Heart left ventricle (tissue), 16 donors: ENCODE results near the gene INPPL1. TPM values are rescaled to one million over a fixed set of nuclear protein-coding genes. Genes with fewer than 3 reads are reported as not detected.

Experiments used
- ATAC-seq, 4 donors: fragments of 200-7000 bp; cut with Tn5 transposase; one replicate each; pipeline ENCODE4 v1.9.1; 2020 to 2022; ENCODE audit warnings: moderate library complexity in 4 of 4, mild to moderate bottlenecking in 3 of 4, moderate number of reproducible peaks in 1 of 4
- DNase-seq, 5 donors: peaks; one replicate each; pipeline ENCODE4 v3.0.0-alpha.2; 2020
- H3K27ac ChIP-seq, 12 donors: fragments of 200-600 bp; sonication (generic) in 4 of 12; one replicate each; pipeline versions ENCODE4 v1.5.0 to v1.8.0; 2016 to 2022; ENCODE audit warnings: mild to moderate bottlenecking in 2 of 12
- H3K27me3 ChIP-seq, 9 donors: fragments of 200-600 bp; sonication (generic) in 2 of 9; one replicate each; pipeline versions ENCODE4 v1.5.1 to v1.8.0; 2016 to 2022; ENCODE audit warnings: mild to moderate bottlenecking in 3 of 9
- H3K36me3 ChIP-seq, 9 donors: fragments of 200-600 bp; sonication (generic) in 2 of 9; one replicate each; pipeline versions ENCODE4 v1.5.0 to v1.8.0; 2018 to 2022; ENCODE audit warnings: mild to moderate bottlenecking in 2 of 9
- H3K4me1 ChIP-seq, 12 donors: fragments of 200-600 bp; sonication (generic) in 4 of 12; one replicate each; pipeline versions ENCODE4 v1.5.0 to v1.8.0; 2016 to 2022; ENCODE audit warnings: mild to moderate bottlenecking in 3 of 12
- H3K4me3 ChIP-seq, 12 donors: fragments of 200-600 bp; sonication (generic) in 4 of 12; one replicate each; pipeline versions ENCODE4 v1.5.0 to v1.8.0; 2017 to 2022; ENCODE audit warnings: mild to moderate bottlenecking in 9 of 12, moderate library complexity in 4 of 12
- H3K9me3 ChIP-seq, 12 donors: fragments of 200-600 bp; sonication (generic) in 4 of 12; one replicate each; pipeline versions ENCODE4 v1.5.0 to v1.8.0; 2016 to 2022; ENCODE audit warnings: mild to moderate bottlenecking in 1 of 12
- POLR2A ChIP-seq, 2 donors: fragments of 450-650 bp; IDR thresholded peaks; one replicate each; pipeline ENCODE4 v1.6.1; 2017; ENCODE audit warnings: antibody characterized with exemption in 2 of 2, mild to moderate bottlenecking in 2 of 2, moderate library complexity in 2 of 2
- WGBS, 4 donors: extraction: QIAGEN DNeasy Blood & Tissue Kit in 2 of 4; methylation state at CpG; one replicate each; pipeline versions ENCODE4 v1.1.5 to v1.1.7; 2013 to 2018; 5-methylcytosine and 5-hydroxymethylcytosine counted together
- intact Hi-C, 10 donors: fragments of 100-400 bp; cut with DNase I; formaldehyde crosslinking; loops; one replicate each; pipeline versions ENCODE4 v1.11.1 to v1.14.2; 2022
- polyA plus RNA-seq, 2 donors: library from polyadenylated mRNA; stranded (reverse); fragments of 200-250 nt; gene quantifications; one replicate each; pipeline ENCODE4 v1.2.3, GENCODE V29; 2013
- total RNA-seq, 9 donors: library from RNA; depleted of rRNA in 2 of 9; stranded (reverse); fragments of >200 nt in 2 of 9; fragmentation: NEBNext Ultra II Directional in 3 of 9; extraction: Animal tissue kit (Norgen Biotek cat#: 25700) in 3 of 9; gene quantifications; one replicate each; pipeline versions ENCODE4 v1.1.0 to v1.2.4, GENCODE V29; 2016 to 2023
- TF ChIP-seq, protein P1 (sequence below), 12 donors: fragments of 200-600 bp; sonication (generic) in 4 of 12; IDR thresholded peaks; one replicate each; pipeline versions ENCODE4 v1.5.0 to v1.8.0; 2018 to 2022; ENCODE audit warnings: antibody characterized with exemption in 12 of 12, mild to moderate bottlenecking in 5 of 12
- donor health status: ischemic (EF 13 %, LVEDD 7.1; RV severe dilation, severe dysfunction).
- donor health status: healthy with polysubstance abuse.
- donor health status: DM: no; HTN: yes; CAD: no.
- donor health status: DM: no; HTN: no; CAD: no.
- donor health status: ischemic (EF 25% LVEDD 6.9; RV normal size, moderate dysfunction).
- donor health status: ischemic (EF 25% LVEDD 5.7; RV mildly dilated, moderate dysfunction).
- donor health status: healthy.
- donor health status: DM: yes; HTN: yes; CAD: no.
- donor health status: ischemic (EF 35%, LVEDD 5.7; RV mildly dilated, moderate dysfunction).
- donor health status: nonischemic (EF 11% LVEDD 7.7; RV severe dilation, severe dysfunction).
- donor health status: DM: yes; HTN: yes; CAD: no.
- donor health status: PGD.
- donor health status: ischemic (EF 29% LVEDD 5.4; RV normal size, mild dysfunction).
- donor health status: nonischemic (EF 23%, LVEDD 6.1; RV moderate dilation, normal function).

The INPPL1 gene
- total and polyA plus RNA-seq, 11 donors, result 73.2 to 146 (median 99.4) TPM

DNA sequence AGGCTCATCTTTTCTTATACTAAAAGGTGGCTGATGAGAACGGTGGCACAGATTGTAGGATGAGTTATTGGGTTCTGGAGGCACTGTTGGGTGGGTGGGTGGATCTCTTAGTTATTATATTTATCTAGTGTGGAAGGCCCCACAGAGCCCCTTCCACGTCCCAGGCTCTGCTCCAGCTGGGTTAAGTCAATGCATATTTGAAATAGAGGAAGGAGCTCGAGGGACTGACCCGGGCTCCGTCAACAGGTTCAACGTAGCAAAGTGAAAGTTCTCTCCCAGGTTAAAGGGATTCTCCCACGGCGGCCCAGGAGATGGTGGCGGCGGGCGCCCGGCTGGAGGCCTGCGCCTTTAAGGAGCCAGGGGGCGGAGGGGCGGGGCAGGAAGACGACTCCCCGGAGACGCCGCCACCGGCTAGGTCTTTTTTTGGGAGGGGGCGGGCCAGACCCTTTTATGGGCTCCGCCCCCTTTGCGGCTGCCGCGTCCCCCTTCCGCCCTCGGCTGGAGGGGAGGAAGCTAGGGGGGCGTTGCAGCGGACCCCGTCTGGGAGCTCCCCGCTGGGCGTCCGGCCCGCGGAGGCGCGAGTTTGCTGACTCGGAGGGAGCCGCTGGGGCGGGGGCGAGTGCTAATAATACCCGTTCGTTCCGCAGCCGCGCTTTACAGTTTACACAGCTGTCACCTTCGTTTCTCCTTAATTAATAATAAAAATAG, 1.5 kb upstream of the INPPL1 start:
- H3K4me3 ChIP-seq, result peak overlapping the region; percentile 58 to 99 (median 88)
- DNase-seq (peak; percentile 96 to 98 (median 97)), ATAC-seq (peak; percentile 89 to 96 (median 92))
- H3K27ac ChIP-seq, result peak overlapping the region; percentile 90 to 100 (median 99)
- 0% methylated on average over 19 to 47 of the region's 47 CpGs for WGBS, 4 donors
- H3K27me3 ChIP-seq, result peaks cover 0 to 4% (median 0%) of the 10 kb centered on the region in 9 donors
- peaks cover 0 to 52% (median 17%) of the 10 kb centered on the region in 12 donors for H3K4me1 ChIP-seq
- H3K9me3 ChIP-seq, result no peaks in the 10 kb centered on the region
- intact Hi-C loops, result loop anchor here in 5 of 10 donors (1.0 to 10.0 kb wide), 7 partner anchors 110 to 208 kb away; partner anchors contain the start of gene ANAPC15 (in 3 of the 5)
- TF ChIP-seq, protein P1, sequence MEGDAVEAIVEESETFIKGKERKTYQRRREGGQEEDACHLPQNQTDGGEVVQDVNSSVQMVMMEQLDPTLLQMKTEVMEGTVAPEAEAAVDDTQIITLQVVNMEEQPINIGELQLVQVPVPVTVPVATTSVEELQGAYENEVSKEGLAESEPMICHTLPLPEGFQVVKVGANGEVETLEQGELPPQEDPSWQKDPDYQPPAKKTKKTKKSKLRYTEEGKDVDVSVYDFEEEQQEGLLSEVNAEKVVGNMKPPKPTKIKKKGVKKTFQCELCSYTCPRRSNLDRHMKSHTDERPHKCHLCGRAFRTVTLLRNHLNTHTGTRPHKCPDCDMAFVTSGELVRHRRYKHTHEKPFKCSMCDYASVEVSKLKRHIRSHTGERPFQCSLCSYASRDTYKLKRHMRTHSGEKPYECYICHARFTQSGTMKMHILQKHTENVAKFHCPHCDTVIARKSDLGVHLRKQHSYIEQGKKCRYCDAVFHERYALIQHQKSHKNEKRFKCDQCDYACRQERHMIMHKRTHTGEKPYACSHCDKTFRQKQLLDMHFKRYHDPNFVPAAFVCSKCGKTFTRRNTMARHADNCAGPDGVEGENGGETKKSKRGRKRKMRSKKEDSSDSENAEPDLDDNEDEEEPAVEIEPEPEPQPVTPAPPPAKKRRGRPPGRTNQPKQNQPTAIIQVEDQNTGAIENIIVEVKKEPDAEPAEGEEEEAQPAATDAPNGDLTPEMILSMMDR (IDR thresholded peaks at IDR 0.05), result peak; percentile 17 to 68 (median 46)
- peak; percentile 86 to 91 for TF ChIP-seq POLR2A (IDR thresholded peaks at IDR 0.05)
- H3K36me3 ChIP-seq, result peaks cover 0 to 12% (median 8%) of the 10 kb centered on the region in 9 donors

DNA sequence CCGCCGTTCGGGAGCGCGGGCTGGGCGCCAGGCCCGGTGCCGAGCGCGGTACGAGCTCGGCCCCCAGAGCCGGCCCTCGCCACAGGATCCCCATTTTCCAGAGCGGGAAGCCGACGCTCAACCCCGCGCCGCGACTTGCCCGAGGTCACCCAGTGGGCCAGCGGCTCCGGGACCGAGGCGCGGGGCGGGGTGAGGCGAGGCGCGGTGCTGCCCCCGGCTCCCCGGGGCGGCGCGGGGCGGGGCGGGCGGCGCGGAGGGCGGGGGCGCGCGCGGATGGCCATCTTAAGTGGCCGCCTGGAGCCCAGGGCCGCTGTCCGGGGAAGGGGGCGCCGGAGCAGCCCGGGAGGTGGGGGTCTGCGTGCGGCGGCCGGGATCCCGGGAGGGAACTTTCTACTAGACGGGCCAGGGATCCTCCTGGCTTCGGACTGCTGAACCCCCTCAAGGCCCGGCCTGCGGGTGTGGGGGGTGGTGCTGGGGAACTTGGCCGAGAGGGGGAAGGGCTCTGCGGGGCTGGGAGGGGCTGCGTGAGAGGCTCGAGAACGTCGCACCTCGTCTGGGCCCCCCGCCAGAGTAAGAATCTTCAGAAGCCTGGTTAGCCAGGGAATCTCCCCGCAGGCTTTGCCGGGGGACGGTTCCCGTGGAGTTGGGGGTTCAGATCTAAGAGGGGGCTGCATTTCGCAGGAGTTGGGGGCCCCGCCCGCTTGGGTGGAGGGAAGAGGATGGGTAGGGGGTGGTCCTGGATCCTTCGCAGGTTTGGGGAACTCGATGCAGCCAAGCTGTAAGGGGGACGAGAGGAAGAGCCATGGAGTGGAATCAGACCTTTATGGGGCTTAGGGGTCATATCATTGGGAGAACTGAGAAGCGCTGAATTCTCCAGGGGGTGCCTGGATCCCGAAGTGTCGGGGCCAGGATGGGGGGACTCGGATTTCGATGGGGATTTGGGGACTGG, 678 bp upstream of the INPPL1 start:
- peaks cover 0 to 44% (median 17%) of the 10 kb centered on the region in 12 donors for H3K4me1 ChIP-seq
- intact Hi-C loops, result loop anchor here in 5 of 10 donors (1.0 to 10.0 kb wide), 7 partner anchors 111 to 209 kb away; partner anchors contain the start of gene ANAPC15 (in 3 of the 5)
- peaks cover 0 to 20% (median 16%) of the 10 kb centered on the region in 9 donors for H3K36me3 ChIP-seq
- TF ChIP-seq, protein P1 (IDR thresholded peaks at IDR 0.05), result no peak
- TF ChIP-seq POLR2A (IDR thresholded peaks at IDR 0.05), result no peak
- H3K9me3 ChIP-seq, result no peaks in the 10 kb centered on the region
- H3K4me3 ChIP-seq, result peak overlapping the region; percentile 58 to 99 (median 88)
- DNase-seq, result peak; percentile 81 to 89 (median 86)
- WGBS, 4 donors, result 0 to 1% (median 0%) methylated on average over 22 to 84 of the region's 84 CpGs
- peak; percentile 37 to 86 (median 71) for ATAC-seq
- no peaks in the 10 kb centered on the region for H3K27me3 ChIP-seq
- H3K27ac ChIP-seq, result peak overlapping the region; percentile 90 to 100 (median 99)

DNA sequence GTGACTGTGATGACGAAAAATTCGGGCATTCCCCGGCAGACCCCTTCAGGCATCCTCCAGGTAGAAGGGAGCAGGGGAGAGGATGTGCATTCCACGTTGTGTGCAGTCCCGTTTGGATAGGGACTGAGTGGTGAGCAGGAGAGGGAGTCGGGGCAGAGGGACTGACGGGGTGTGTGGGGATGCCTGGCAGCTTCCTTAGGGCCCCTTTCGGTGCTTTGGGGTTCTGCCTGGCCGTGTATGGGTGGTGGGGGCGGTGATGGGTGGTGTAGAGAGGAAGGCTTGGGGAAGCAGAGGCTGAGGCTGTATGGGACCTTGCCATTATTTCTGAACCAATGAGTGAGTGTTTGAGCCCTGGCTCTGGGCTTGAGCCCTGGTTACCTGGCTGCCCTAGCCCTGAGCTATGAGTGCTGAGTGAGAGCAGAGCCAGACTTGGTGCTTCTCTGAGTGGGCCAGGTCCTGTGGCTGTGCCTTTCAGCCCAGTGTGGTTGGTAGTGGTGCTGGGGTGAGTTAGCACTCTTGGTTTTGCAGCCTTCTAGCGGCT, 914 bp downstream of the INPPL1 start:
- DNase-seq (no peak), ATAC-seq (no peak)
- WGBS, 4 donors, result 16 to 31% (median 19%) methylated on average over 8 to 11 of the region's 11 CpGs
- Histone ChIP-seq H3K27me3 (no peaks in the 10 kb centered on the region), H3K27ac (peak overlapping the region in 10 of 12 donors; percentile 96 to 100 (median 99)), H3K4me1 (peaks cover 0 to 40% (median 17%) of the 10 kb centered on the region in 12 donors), H3K36me3 (peaks cover 0 to 36% (median 32%) of the 10 kb centered on the region in 9 donors), H3K4me3 (peak overlapping the region; percentile 58 to 99 (median 88)), H3K9me3 (no peaks in the 10 kb centered on the region)
- TF ChIP-seq, protein P1 (IDR thresholded peaks at IDR 0.05), result no peak
- intact Hi-C loops, result loop anchor here in 2 of 10 donors (10.0 kb wide), 2 partner anchors 189 to 211 kb away; no protein-coding TSS in a partner anchor
